ENCODE data around the gene SLC24A3. TPM values are rescaled to one million over a fixed set of nuclear protein-coding genes. Genes with fewer than 3 reads are reported as not detected.

Gene SLC24A3
- total and polyA plus RNA-seq, 2 experiments from 2014 or later, result 0.81 to 2.5 TPM

- TF ChIP-seq REST (IDR thresholded peaks at IDR 0.05; ENCODE audit: unreplicated experiment) (no peak), ETS1 (IDR thresholded peaks at IDR 0.05) (no peak), CREB1 (CRISPR knock-in tag; IDR thresholded peaks at IDR 0.05; ENCODE audit: low read depth) (no peak), CTCF (conservative IDR thresholded peaks at IDR 0.05; ENCODE audit: low read depth in 2 of 2) (no peak)
These were observed 293.6 kb downstream of the SLC24A3 start (continued) for GRCh38 chr20:19506021-19506420.

- Histone ChIP-seq H3K4me3 (no peak overlapping the region), H3K4me2 (no peak overlapping the region), H3K79me2 (replicated peaks; ENCODE audit: insufficient read depth) (no peaks in the 10 kb centered on the region), H3K4me1 (ENCODE audit: insufficient read depth) (no peaks in the 10 kb centered on the region), H2AFZ (no peak overlapping the region), H4K20me1 (replicated peaks; ENCODE audit: insufficient read depth) (no peaks in the 10 kb centered on the region), H3K27ac (ENCODE audit: low read depth) (no peak overlapping the region), H3K36me3 (ENCODE audit: insufficient read depth) (no peaks in the 10 kb centered on the region), H3K9me2 (ENCODE audit: insufficient read depth) (no peaks in the 10 kb centered on the region; the same call in 1 of the 2 replicates), H3K27me3 (ENCODE audit: insufficient read depth) (no peaks in the 10 kb centered on the region), H3F3A (replicated peaks; ENCODE audit: low read depth) (no peaks in the 10 kb centered on the region)
- no peak overlapping the region for H3K27ac Mint-ChIP-seq
- H3K27me3 Mint-ChIP-seq (ENCODE audit: insufficient read depth, low read depth, poor library complexity), result peaks cover 3% of the 10 kb centered on the region
- peaks cover 8% of the 10 kb centered on the region for H3K4me1 Mint-ChIP-seq
- no peaks in the 10 kb centered on the region for H3K36me3 Mint-ChIP-seq (ENCODE audit: low read depth)
- ATAC-seq, result no peak
- H3K4me3 Mint-ChIP-seq, result no peak overlapping the region
- no peaks in the 10 kb centered on the region for H3K9me3 Mint-ChIP-seq
- DNase-seq (ENCODE audit: low spot score), result no peak
- TF ChIP-seq ZNF462 (CRISPR knock-in tag; IDR thresholded peaks at IDR 0.05) (no peak), CTCF (conservative IDR thresholded peaks at IDR 0.05; ENCODE audit: low read depth in 2 of 2) (no peak), ETS1 (IDR thresholded peaks at IDR 0.05) (no peak), POLR2AphosphoS5 (IDR thresholded peaks at IDR 0.05; ENCODE audit: low read depth) (no peak), STAT1 (IDR thresholded peaks at IDR 0.05; ENCODE audit: unreplicated experiment) (no peak), EZH2phosphoT487 (IDR thresholded peaks at IDR 0.05; ENCODE audit: unreplicated experiment) (no peak)
These were observed 296.0 kb downstream of the SLC24A3 start for GRCh38 chr20:19508449-19508848.
